Upper lobe of left lung (tissue), 4 donors: ENCODE data around the gene TCHP.

Experiments
- CTCF ChIP-seq, 6 experiments: fragments of 450-650 bp in 4 of 6; fragments of 200-600 bp in 2 of 6; sonication (generic) in 2 of 6; IDR thresholded peaks; one replicate each; pipeline ENCODE4 v1.5.1; 2016 to 2019; ENCODE audit warnings: antibody characterized with exemption in 6 of 6
- EP300 ChIP-seq, 4 donors: sonication (generic); formaldehyde crosslinking; IDR thresholded peaks; one replicate each; pipeline ENCODE4 v1.5.1; 2017; ENCODE audit warnings: antibody characterized with exemption in 4 of 4, control low read depth in 2 of 4

- TF ChIP-seq CTCF (IDR thresholded peaks at IDR 0.05) = no peak
- no peak for TF ChIP-seq EP300 (IDR thresholded peaks at IDR 0.05)
Measured at GRCh38 chr12:109923038-109923437, 23.0 kb downstream of the TCHP start.
